ENCODE measurements around the gene LUC7L. TPM values are rescaled to one million over a fixed set of nuclear protein-coding genes. Genes with fewer than 3 reads are reported as not detected.
A peak's percentile ranks its signal among the peaks of the same experiment; 100 is the strongest.
"Not testable (repeated sequence)": the region's sequence is repeated elsewhere in the genome, so short reads cannot be mapped to it uniquely, and the experiment has no call there.

LUC7L gene
- total RNA-seq, 1 experiment from 2014 or later: 15.8 TPM

GRCh38 chr16:229731-230281 is 557 bp upstream of the LUC7L start:
- DNase-seq (ENCODE audit: low read depth): peak; percentile 10

- DNase-seq (ENCODE audit: low read depth): peak; percentile 31
Observed at GRCh38 chr16:228151-228851, 948 bp downstream of the LUC7L start.

- no peak for DNase-seq (ENCODE audit: low read depth)
Observed at GRCh38 chr16:220021-220420, 9.2 kb downstream of the LUC7L start.

DNA sequence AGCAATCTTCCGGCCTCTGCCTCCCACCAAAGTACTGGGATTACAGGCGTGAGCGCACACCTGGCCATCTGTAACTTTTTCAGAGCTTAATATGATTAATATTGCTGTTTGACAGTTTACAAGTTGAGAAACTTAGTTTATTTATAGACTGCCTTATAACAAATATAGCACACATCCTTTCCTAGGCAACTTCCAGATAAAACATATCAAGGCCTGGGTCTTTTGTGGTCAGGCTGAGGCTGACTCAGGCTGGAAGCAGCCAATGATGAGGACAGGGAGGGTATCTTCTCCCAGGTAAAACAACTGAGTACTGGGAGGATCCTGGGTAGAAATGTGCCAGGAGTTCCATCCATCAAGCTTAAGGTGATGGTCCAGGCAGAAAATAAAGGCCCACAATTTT is 16.2 kb downstream of the LUC7L start:
- peak; percentile 36 for DNase-seq (ENCODE audit: low read depth)

- not testable (repeated sequence) for DNase-seq (ENCODE audit: low read depth)
Observed at GRCh38 chr16:211631-212180, 17.5 kb downstream of the LUC7L start.

GRCh38 chr16:209359-209758 is 19.9 kb downstream of the LUC7L start:
- DNase-seq (ENCODE audit: low read depth): not testable (repeated sequence)

- not testable (repeated sequence) for DNase-seq (ENCODE audit: low read depth)
Observed at GRCh38 chr16:204046-204445, 25.2 kb downstream of the LUC7L start.

- DNase-seq (ENCODE audit: low read depth): no peak
Observed at GRCh38 chr16:203246-203645, 26.0 kb downstream of the LUC7L start.

DNA sequence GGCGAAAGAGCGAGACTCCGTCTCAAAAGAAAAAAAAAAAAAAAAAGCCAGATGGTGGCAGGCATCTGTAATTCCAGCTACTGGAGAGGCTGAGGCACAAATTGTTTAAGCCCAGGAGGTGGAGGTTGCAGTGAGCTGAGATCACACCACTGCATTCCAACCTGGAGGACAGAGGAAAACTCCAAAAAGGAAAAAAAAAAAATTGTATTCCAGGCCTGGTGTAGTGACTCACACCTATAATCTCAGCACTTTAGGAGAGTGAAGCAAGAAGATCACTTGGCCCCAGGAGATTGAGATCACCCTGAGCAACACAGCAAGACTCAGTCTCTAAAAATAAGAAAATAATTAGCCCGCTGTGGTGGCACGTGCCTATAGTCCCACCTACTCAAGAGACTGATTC is 28.9 kb downstream of the LUC7L start:
- DNase-seq (ENCODE audit: low read depth): peak; percentile 82

DNA sequence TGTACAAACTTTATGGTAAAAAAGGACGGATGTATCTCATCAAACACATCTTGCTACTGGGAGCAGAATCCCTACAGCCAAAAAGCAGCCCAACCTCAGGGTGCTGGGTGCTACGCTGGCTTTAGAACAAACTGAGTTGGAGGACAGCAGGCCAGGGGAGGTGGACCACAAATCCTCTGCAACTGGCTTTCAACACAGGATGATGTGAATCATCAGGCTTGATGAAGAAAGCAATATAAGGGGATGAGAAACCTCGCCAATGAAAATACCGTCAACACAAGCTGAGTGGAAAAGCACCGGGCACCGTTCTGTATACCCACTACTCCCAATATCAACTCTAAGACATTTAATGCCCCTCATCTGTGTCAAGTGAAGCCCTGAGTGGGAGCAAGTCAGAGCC is 34.7 kb downstream of the LUC7L start:
- DNase-seq (ENCODE audit: low read depth): no peak

GRCh38 chr16:193441-193840 is 35.8 kb downstream of the LUC7L start:
- DNase-seq (ENCODE audit: low read depth): no peak

DNA sequence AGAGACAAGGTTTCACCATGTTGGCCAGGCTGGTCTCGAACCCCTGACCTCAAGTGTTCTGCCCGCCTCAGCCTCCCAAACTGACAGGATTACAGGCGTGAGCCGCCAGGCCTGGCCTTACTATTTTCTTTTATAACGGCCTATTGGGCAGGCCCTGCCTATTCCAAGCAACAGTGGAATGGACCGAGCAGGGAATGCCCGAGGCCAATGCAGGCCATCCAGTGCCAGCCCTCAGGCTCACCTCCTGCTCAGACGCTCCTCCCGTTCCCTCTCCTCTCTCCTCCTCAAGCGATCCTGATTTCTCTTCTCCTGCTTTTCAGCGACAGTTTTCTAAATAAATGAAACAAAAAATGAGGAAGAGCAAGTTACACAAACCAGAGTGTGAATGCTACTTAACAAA is 36.6 kb downstream of the LUC7L start:
- DNase-seq (ENCODE audit: low read depth): no peak

- DNase-seq (ENCODE audit: low read depth): no peak
Observed at GRCh38 chr16:191831-192230, 37.4 kb downstream of the LUC7L start.

GRCh38 chr16:189604-190186 is 39.6 kb downstream of the LUC7L start:
- no peak for DNase-seq (ENCODE audit: low read depth)

DNA sequence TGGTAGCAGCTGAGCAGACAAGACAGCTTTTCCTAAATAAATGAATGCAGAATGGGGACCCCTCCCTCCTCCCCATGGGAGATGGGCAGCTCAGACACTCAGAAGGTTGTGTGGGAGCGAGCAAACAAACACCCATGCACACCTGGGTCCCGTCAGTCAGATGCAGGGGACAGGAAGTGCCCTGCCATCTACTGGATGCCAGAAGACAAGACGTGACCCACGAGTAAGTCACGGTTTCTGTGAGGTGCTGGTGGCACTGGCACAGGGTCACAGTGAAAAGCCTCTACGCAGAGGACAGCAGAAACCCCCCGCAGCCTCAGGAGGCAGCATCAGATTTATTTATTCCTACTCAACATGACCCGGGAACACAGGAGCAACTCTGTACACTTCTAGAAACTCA is 40.6 kb downstream of the LUC7L start:
- no peak for DNase-seq (ENCODE audit: low read depth)

DNA sequence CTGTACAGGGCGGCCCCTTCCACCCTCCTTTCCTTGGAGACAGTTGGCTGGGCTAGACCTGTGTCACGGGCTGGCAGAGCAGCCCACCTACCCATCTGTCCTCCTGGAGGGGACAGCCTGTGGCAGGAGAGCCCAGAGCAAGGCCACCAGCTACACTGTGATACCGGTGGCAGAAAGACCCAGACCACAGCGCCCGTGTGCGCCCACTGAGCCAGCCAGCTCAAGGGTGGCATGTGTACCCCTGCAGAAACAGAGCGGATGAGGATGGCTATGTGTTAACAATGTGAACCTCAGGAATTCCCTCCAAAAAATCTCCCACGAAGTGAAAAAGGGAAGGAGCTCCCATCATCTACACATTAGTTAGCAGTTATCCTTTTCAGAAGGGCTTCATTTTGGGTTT is 41.9 kb downstream of the LUC7L start:
- DNase-seq (ENCODE audit: low read depth): no peak

DNA sequence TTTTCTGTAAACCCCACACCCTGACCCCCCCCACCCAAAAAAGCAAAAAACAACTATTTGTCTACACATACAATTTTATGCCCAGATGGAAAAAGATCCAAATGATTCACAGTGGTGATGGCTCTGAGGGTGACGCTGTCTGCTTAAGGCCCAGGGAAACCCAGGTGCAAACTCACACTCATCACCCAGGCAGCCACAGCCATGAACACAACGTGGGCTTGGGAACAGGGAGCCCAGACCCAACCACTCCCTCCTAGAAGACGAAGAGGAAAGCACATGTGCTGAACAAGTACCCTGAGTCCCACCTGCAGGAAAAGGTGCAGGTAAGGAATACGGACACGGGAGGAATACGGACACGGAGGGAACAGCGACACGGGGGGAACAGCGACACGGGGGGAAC is 43.6 kb downstream of the LUC7L start:
- DNase-seq (ENCODE audit: low read depth): no peak

GRCh38 chr16:185213-185612 is 44.0 kb downstream of the LUC7L start:
- DNase-seq (ENCODE audit: low read depth): no peak

- no peak for DNase-seq (ENCODE audit: low read depth)
Observed at GRCh38 chr16:183005-183404, 46.2 kb downstream of the LUC7L start.

DNA sequence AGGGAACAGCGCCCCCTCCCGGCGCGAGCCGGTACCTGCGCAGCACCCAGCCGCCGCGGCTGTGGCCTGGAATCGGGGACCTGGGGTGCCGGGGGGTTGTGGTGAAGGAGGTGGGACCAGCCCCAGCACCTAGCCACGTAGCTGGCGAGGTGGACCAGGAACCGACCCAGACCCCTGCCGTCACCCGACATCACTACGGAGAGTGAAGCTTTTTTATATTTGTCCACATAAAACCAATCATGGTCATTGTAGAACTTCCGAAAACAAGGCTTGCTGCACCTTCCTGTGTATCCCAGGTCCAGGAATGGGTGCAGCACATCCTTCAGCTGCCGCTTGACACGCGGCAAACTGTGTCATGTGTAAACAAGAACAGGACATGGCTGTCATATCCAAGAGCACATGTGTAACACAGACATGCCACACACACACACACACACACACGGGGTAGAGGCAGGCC is 47.7 kb downstream of the LUC7L start:
- DNase-seq (ENCODE audit: low read depth): no peak

GRCh38 chr16:180681-181564 is 48.3 kb downstream of the LUC7L start:
- DNase-seq (ENCODE audit: low read depth): peak; percentile 62

GRCh38 chr16:180101-180675 is 49.1 kb downstream of the LUC7L start, which contains the start of gene HBQ1:
HBQ1 (plus strand) TSS chr16:180459; CDS start chr16:180487, 28 bp downstream.
- no peak for DNase-seq (ENCODE audit: low read depth)

Data from M059J (cell line).